MV-4-11 (cell line): ENCODE data around the gene XIRP2.

Source experiments
- DNase-seq: peaks from one replicate; lab custom pipeline; 2025; lab: John Stamatoyannopoulos, UW

The XIRP2 gene

DNA sequence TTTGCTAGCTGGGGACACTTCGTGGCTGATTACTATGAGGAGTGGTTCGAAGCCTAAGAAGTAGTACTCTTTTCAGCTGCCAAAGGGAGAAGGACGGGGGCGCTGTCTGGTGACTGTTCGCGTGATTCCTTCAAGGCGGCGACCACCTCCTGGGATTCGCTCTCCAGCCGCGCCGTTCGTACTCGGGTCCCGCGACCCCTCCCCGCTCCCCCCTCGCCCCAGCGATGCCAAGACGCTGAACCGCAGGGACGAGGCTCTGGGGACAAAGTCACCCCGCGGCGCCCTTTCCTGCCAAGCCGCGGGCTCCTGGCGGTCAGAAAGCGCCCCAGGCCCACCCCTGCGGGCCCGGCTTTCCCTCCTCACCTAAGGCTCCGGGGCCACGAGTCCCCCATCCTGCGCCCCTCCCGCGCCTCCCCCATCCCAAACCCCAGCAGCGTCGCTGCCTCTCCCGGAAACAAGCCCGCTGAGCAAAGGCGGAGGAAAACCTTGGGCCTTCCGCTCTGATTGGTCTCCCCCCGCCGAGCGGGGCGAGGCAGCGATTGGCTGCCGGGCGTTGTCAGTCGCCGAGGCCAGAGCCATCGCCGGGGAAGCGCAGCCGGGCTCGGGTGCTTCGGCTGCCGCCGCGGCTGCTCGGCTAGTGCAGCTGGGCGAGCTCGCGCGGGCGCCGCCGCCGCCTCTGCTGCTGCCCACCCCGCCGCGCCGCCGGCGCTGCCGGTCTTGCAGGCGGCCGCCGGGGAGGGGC, 404.3 kb downstream of the XIRP2 start, which contains the start of gene B3GALT1:
Gene B3GALT1 (plus strand): TSS at position 572 of the 742 bp plus-strand sequence.
- DNase-seq: peak; percentile 81

DNA sequence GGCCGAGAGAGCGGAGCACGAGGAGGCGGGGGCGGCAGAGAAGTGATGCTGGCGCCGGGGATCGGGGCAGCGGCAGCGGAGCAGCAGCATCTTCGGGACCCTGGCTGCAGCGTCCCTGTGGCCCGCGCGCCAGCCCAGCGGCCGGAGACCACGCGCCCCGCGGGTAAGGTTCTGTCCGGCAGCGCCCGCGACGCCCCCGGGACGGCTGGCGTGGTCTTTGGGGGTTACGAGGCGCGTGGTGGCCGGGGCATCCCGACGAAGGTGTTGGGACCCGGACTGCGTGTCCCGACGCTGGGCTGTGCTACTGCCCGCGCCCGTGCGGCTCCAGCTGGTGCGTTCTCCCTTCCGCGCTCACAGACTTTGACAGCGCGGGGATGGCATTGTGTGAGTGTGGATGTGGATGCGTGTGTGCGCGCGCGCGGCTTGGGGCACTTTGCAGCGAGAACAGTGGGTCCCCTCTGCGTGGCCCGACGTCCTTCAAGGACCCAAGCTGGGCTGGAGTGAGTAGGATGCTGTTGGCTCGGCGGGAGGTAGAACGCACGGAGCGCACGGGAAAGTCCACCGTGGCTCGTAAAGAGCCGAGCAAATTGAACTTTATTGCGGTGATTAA, 405.0 kb downstream of the XIRP2 start:
- DNase-seq: no peak

DNA sequence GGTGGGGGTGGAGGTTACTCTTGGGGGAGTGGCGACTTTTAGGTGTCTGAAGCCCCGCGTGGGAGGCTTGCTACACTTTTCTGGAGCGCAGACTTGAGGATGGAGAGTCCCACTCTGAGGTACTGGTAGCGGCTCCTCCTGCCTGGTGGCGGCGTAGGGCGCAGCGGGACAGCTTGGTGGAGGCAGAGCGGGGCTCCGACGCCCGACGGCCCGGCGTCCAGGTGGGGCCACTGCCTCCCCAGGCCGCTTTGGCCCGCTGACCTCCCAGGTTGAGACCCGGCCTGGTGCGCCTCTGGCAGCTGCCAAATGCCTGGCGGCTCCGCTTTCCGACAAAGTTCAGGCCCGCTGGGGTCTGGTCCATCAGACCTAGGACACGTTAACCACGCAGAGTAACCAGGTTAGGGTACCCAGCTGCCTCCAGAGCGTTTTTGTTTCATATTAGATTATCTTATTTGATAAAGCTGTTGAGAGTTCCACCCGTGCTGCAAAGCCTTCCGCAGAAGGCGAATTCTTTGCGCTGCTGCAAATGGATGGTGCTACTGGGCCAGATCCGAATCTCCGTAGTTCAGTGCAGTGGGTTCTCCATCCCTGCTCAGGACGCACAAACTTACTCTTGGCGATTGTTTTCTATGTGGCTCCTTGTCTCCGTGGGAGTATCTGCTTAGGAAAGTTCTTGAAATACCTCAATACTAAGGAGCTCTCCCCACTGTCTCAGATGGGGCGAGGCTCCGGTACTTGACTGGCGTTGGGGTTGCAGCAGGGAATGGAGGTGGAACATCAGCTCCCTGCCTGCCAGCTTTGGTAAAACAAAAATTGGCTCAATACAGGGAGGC, 405.9 kb downstream of the XIRP2 start:
- no peak for DNase-seq

DNA sequence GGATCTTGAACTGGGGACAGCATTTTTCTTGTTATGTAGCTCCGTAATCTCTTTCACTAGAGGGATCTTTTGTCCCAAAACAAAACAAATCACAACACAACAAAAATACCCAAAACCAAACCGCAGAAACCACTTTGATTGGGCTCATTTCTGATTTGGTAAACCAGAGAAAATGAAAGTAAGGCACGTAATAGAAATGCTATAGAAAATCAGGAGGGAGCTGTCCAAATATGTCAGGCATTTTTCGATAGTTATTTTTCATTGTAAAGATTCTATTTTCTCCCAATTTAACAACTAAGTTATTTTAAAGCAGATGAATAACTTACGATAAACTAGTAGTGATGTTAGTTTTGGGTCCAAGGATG, 406.5 kb downstream of the XIRP2 start:
- DNase-seq: no peak

DNA sequence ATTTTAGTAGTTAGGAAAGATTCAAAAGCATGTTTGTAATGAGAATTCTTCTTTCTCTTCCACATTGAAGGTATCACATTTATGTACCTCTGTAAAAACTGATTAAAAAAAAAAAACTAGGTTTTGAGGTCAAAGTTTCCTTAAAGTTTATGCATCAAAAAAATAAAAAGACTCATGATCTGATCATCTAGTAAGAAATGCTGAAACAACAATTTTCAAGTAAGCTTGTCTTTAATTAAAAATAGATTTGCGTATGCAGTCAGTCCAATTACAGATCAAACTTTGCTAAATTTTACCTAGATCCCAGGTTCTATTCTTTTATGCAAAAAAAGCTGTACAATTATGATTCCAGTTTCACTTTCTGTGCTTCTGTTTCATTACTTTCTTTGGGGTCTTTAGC, 409.0 kb downstream of the XIRP2 start:
- no peak for DNase-seq

DNA sequence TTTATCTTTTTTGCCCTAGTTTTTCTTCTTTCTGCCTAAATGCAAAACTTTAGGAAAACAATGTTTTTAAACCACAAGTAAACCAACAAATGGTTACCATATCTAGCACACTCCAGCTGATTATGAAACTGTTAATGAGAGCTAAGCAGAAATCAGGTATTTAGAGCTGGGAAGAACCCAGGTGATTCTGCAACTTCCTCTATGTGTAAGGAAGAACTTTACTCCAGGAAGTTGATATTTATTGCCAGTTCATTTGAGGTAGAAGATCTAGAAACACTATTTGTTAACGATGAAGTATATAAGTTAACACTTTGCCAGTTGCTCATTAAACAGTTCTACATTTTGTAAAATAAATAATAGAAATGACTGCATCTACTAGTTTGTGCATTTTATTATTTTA, 409.7 kb downstream of the XIRP2 start:
- DNase-seq: no peak
